Panc1 (cell line): ENCODE results near the gene ERCC1.

Experiments
- POLR2AphosphoS5 ChIP-seq: IDR thresholded peaks from 2 replicates; pipeline ENCODE4 v1.6.1; 2012; ENCODE audit warnings: mild to moderate bottlenecking, low read depth, low read length, moderate library complexity
- SIN3A ChIP-seq: IDR thresholded peaks from 2 replicates; pipeline ENCODE4 v1.6.1; 2012; ENCODE audit warnings: low read depth, mild to moderate bottlenecking, low read length, moderate library complexity, borderline replicate concordance; ENCODE audit not compliant: insufficient read depth
- TF ChIP-seq, protein P1 (sequence below), 2 experiments: IDR thresholded peaks; 2 replicates each; pipeline ENCODE4 v1.6.1; 2011 to 2012; ENCODE audit warnings: low read depth in 2 of 2, control low read depth in 1 of 2, low read length in 1 of 2, mild to moderate bottlenecking in 1 of 2, moderate library complexity in 1 of 2; ENCODE audit not compliant: insufficient read depth in 1 of 2
- TF ChIP-seq, protein P2 (sequence below): fragments of 450-650 bp; IDR thresholded peaks from 2 replicates; pipeline ENCODE4 v1.5.1; 2017; ENCODE audit warnings: mild to moderate bottlenecking

DNA sequence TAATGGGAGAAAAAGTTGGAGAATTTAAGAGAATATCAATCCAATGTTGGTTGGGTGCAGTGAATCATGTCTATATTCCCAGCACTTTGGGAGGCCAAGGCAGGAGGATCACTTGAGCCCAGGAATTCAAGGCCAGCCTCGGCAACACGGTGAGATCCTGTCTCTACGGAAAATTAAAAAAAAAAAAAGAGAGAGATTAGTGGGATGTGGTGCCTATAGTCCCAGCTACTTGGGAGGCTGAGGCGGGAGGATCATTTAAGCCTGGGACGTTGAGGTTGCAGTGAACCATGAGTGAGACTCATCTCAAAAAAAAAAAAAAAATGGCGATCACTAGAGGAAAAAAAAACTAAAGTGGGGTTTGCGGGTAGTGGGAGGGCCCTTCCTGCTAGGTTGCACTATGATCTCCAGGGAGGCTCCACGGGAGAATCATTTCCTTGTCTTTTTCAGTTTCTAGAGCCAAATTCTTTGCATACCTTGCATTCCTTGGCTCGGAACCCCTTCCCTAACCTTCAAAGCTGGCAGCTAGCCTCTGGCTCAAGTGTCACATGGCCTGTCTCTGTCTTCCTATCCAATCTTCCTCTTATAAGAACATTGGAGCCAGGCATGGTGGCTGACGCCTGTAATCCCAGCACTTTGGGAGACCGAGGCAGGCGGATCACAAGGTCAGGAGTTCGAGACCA is 47.5 kb downstream of the ERCC1 start:
- TF ChIP-seq, protein P1, sequence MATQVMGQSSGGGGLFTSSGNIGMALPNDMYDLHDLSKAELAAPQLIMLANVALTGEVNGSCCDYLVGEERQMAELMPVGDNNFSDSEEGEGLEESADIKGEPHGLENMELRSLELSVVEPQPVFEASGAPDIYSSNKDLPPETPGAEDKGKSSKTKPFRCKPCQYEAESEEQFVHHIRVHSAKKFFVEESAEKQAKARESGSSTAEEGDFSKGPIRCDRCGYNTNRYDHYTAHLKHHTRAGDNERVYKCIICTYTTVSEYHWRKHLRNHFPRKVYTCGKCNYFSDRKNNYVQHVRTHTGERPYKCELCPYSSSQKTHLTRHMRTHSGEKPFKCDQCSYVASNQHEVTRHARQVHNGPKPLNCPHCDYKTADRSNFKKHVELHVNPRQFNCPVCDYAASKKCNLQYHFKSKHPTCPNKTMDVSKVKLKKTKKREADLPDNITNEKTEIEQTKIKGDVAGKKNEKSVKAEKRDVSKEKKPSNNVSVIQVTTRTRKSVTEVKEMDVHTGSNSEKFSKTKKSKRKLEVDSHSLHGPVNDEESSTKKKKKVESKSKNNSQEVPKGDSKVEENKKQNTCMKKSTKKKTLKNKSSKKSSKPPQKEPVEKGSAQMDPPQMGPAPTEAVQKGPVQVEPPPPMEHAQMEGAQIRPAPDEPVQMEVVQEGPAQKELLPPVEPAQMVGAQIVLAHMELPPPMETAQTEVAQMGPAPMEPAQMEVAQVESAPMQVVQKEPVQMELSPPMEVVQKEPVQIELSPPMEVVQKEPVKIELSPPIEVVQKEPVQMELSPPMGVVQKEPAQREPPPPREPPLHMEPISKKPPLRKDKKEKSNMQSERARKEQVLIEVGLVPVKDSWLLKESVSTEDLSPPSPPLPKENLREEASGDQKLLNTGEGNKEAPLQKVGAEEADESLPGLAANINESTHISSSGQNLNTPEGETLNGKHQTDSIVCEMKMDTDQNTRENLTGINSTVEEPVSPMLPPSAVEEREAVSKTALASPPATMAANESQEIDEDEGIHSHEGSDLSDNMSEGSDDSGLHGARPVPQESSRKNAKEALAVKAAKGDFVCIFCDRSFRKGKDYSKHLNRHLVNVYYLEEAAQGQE (IDR thresholded peaks at IDR 0.05; ENCODE audit: insufficient read depth in 1 of 2, low read depth in 2 of 2, low read length in 1 of 2): no peak
- TF ChIP-seq SIN3A: no peak
- TF ChIP-seq, protein P2, sequence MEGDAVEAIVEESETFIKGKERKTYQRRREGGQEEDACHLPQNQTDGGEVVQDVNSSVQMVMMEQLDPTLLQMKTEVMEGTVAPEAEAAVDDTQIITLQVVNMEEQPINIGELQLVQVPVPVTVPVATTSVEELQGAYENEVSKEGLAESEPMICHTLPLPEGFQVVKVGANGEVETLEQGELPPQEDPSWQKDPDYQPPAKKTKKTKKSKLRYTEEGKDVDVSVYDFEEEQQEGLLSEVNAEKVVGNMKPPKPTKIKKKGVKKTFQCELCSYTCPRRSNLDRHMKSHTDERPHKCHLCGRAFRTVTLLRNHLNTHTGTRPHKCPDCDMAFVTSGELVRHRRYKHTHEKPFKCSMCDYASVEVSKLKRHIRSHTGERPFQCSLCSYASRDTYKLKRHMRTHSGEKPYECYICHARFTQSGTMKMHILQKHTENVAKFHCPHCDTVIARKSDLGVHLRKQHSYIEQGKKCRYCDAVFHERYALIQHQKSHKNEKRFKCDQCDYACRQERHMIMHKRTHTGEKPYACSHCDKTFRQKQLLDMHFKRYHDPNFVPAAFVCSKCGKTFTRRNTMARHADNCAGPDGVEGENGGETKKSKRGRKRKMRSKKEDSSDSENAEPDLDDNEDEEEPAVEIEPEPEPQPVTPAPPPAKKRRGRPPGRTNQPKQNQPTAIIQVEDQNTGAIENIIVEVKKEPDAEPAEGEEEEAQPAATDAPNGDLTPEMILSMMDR: no peak
- no peak for TF ChIP-seq POLR2AphosphoS5
